Epidermal melanocyte (primary cell): Measurements from ENCODE around the gene SLC10A7.

ENCODE experiments used
- DNase-seq: peaks from one replicate; pipeline ENCODE4 v3.0.0; 2011; ENCODE audit warnings: low spot score; ENCODE audit not compliant: insufficient read length

SLC10A7 gene

GRCh38 chr4:146521541-146522097, at the start of gene SLC10A7:
Gene SLC10A7 (minus strand): TSS chr4:146521940. CDS start chr4:146521717, 223 bp downstream.
- peak; percentile 59 for DNase-seq

- DNase-seq, result no peak
Observed at GRCh38 chr4:146567396-146567795, 45.7 kb upstream of the SLC10A7 start.

- no peak for DNase-seq
Observed at GRCh38 chr4:146564492-146564891, 42.8 kb upstream of the SLC10A7 start.

GRCh38 chr4:146550161-146550560, 28.4 kb upstream of the SLC10A7 start:
- DNase-seq, result no peak

GRCh38 chr4:146548443-146548842, 26.7 kb upstream of the SLC10A7 start:
- no peak for DNase-seq

GRCh38 chr4:146545102-146545501, 23.4 kb upstream of the SLC10A7 start:
- no peak for DNase-seq

GRCh38 chr4:146534178-146534577, 12.4 kb upstream of the SLC10A7 start:
- no peak for DNase-seq

GRCh38 chr4:146525754-146526153, 4.0 kb upstream of the SLC10A7 start:
- no peak for DNase-seq

- DNase-seq, result no peak
Observed at GRCh38 chr4:146524663-146525062, 2.9 kb upstream of the SLC10A7 start.

- no peak for DNase-seq
Observed at GRCh38 chr4:146522869-146523205, 1.1 kb upstream of the SLC10A7 start.

- peak; percentile 82 for DNase-seq
Observed at GRCh38 chr4:146522098-146522868, 543 bp upstream of the SLC10A7 start.

- peak; percentile 43 for DNase-seq
Observed at GRCh38 chr4:146520896-146521540, 722 bp downstream of the SLC10A7 start.

- DNase-seq, result no peak
Observed at GRCh38 chr4:146514651-146515357, 6.9 kb downstream of the SLC10A7 start.

GRCh38 chr4:146513548-146513947, 8.2 kb downstream of the SLC10A7 start:
- no peak for DNase-seq

- no peak for DNase-seq
Observed at GRCh38 chr4:146511381-146511780, 10.4 kb downstream of the SLC10A7 start.

- no peak for DNase-seq
Observed at GRCh38 chr4:146510942-146511341, 10.8 kb downstream of the SLC10A7 start.

GRCh38 chr4:146508229-146508939, 13.4 kb downstream of the SLC10A7 start:
- no peak for DNase-seq

- DNase-seq, result no peak
Observed at GRCh38 chr4:146507632-146508031, 14.1 kb downstream of the SLC10A7 start.

GRCh38 chr4:146506272-146506671, 15.5 kb downstream of the SLC10A7 start:
- DNase-seq, result no peak

GRCh38 chr4:146500216-146500615, 21.5 kb downstream of the SLC10A7 start:
- DNase-seq, result no peak

GRCh38 chr4:146498291-146498690, 23.4 kb downstream of the SLC10A7 start:
- DNase-seq, result no peak
